Activated naive CD4-positive, alpha-beta T cell treated with anti-CD3 and anti-CD28 coated beads for 36 hours (primary cell): Measurements from ENCODE around the gene CYP3A5. TPM values are rescaled to one million over a fixed set of nuclear protein-coding genes. Genes with fewer than 3 reads are reported as not detected.
"Not testable (repeated sequence)": the region's sequence is repeated elsewhere in the genome, so short reads cannot be mapped to it uniquely, and the experiment has no call there.

Source experiments
- CTCF ChIA-PET: fragments of 350-600 bp; sonication (Branson Sonifier 250); formaldehyde crosslinking; loops from one replicate; lab custom pipeline; 2021; ENCODE audit warnings: antibody characterized with exemption; lab: Charles Lee
- DNase-seq: peaks from one replicate; pipeline ENCODE4 v3.0.0-alpha.2; 2020
- H3K27ac Mint-ChIP-seq: one replicate; pipeline ENCODE4 v1.8.0; 2021; ENCODE audit warnings: mild to moderate bottlenecking, mixed read lengths
- H3K27me3 Mint-ChIP-seq: one replicate; pipeline ENCODE4 v1.8.0; 2021; ENCODE audit warnings: low read depth, mixed read lengths
- H3K36me3 Mint-ChIP-seq: one replicate; pipeline ENCODE4 v1.8.0; 2021; ENCODE audit warnings: low read depth, mixed read lengths
- H3K4me1 Mint-ChIP-seq: one replicate; pipeline ENCODE4 v1.8.0; 2021; ENCODE audit warnings: low read depth, mixed read lengths
- H3K4me3 Mint-ChIP-seq: one replicate; pipeline ENCODE4 v1.8.0; 2021; ENCODE audit warnings: mild to moderate bottlenecking, moderate library complexity, mixed read lengths
- H3K9me3 Mint-ChIP-seq: one replicate; pipeline ENCODE4 v1.8.0; 2021; ENCODE audit warnings: mixed read lengths
- intact Hi-C: fragments of 100-400 bp; cut with micrococcal nuclease; formaldehyde crosslinking; loops from one replicate; pipeline ENCODE4 v1.15.1; 2023
- total RNA-seq, 2 experiments: library from RNA; stranded (reverse); gene quantifications; one replicate each; pipeline ENCODE4 v1.2.3, GENCODE V29; 2021

The CYP3A5 gene
- total RNA-seq, 2 experiments from 2014 or later: 0.86 TPM

- DNase-seq: peak; percentile 33
- Mint-ChIP-seq H3K27ac (peak overlapping the region; percentile 90), H3K36me3 (no peaks in the 10 kb centered on the region), H3K27me3 (no peaks in the 10 kb centered on the region), H3K4me3 (peak overlapping the region; percentile 30), H3K9me3 (no peaks in the 10 kb centered on the region), H3K4me1 (peaks cover 35% of the 10 kb centered on the region)
- CTCF ChIA-PET: interaction anchor here (1.0 kb wide), 1 partner anchor 43 kb away, joined by 3 read pairs; no protein-coding TSS in a partner anchor
- intact Hi-C loops: loop anchor here (1.0 kb wide), 5 partner anchors 26 to 113 kb away; no protein-coding TSS in a partner anchor
These were observed 4.6 kb downstream of the CYP3A5 start for GRCh38 chr7:99674995-99675742.

GRCh38 chr7:99672573-99672972 lies 7.2 kb downstream of the CYP3A5 start:
- Mint-ChIP-seq H3K9me3 (no peaks in the 10 kb centered on the region), H3K36me3 (no peaks in the 10 kb centered on the region), H3K27ac (no peak overlapping the region), H3K27me3 (no peaks in the 10 kb centered on the region), H3K4me1 (peaks cover 30% of the 10 kb centered on the region), H3K4me3 (no peak overlapping the region)
- intact Hi-C loops: no loop called here
- DNase-seq: no peak
- CTCF ChIA-PET: interaction anchor here (0.6 kb wide), 1 partner anchor 1268 kb away, joined by 3 read pairs; no protein-coding TSS in a partner anchor

- intact Hi-C loops: no loop called here
- H3K9me3 Mint-ChIP-seq: no peaks in the 10 kb centered on the region
- H3K27ac Mint-ChIP-seq: no peak overlapping the region
- H3K4me1 Mint-ChIP-seq: peaks cover 17% of the 10 kb centered on the region
- H3K36me3 Mint-ChIP-seq: peaks cover 2% of the 10 kb centered on the region
- CTCF ChIA-PET: interaction anchor here (0.6 kb wide), 1 partner anchor 144 kb away, joined by 3 read pairs; no protein-coding TSS in a partner anchor
- DNase-seq: no peak
- no peak overlapping the region for H3K4me3 Mint-ChIP-seq
- H3K27me3 Mint-ChIP-seq: no peaks in the 10 kb centered on the region
These were observed 10.0 kb downstream of the CYP3A5 start for GRCh38 chr7:99669782-99670181.

- Mint-ChIP-seq H3K27me3 (no peaks in the 10 kb centered on the region), H3K27ac (no peak overlapping the region), H3K4me3 (no peak overlapping the region), H3K36me3 (peaks cover 5% of the 10 kb centered on the region), H3K9me3 (no peaks in the 10 kb centered on the region), H3K4me1 (peaks cover 5% of the 10 kb centered on the region)
- intact Hi-C loops: no loop called here
- no peak for DNase-seq
- CTCF ChIA-PET: no interaction called here
These were observed 11.3 kb downstream of the CYP3A5 start for GRCh38 chr7:99668541-99668940.

- H3K4me3 Mint-ChIP-seq: no peak overlapping the region
- CTCF ChIA-PET: interaction anchor here (0.6 kb wide), 1 partner anchor 178 kb away, joined by 4 read pairs; no protein-coding TSS in a partner anchor
- peaks cover 4% of the 10 kb centered on the region for H3K4me1 Mint-ChIP-seq
- H3K27ac Mint-ChIP-seq: no peak overlapping the region
- intact Hi-C loops: no loop called here
- H3K27me3 Mint-ChIP-seq: no peaks in the 10 kb centered on the region
- H3K9me3 Mint-ChIP-seq: no peaks in the 10 kb centered on the region
- no peak for DNase-seq
- H3K36me3 Mint-ChIP-seq: peaks cover 12% of the 10 kb centered on the region
These were observed 12.6 kb downstream of the CYP3A5 start for GRCh38 chr7:99667179-99667578.

- Mint-ChIP-seq H3K27me3 (no peaks in the 10 kb centered on the region), H3K36me3 (peaks cover 12% of the 10 kb centered on the region), H3K4me3 (no peak overlapping the region), H3K4me1 (peaks cover 4% of the 10 kb centered on the region), H3K9me3 (no peaks in the 10 kb centered on the region), H3K27ac (no peak overlapping the region)
- no peak for DNase-seq
- CTCF ChIA-PET: no interaction called here
- intact Hi-C loops: no loop called here
These were observed 13.8 kb downstream of the CYP3A5 start for GRCh38 chr7:99666013-99666395.

- no peak for DNase-seq
- intact Hi-C loops: no loop called here
- CTCF ChIA-PET: no interaction called here
- Mint-ChIP-seq H3K4me1 (peaks cover 4% of the 10 kb centered on the region), H3K36me3 (peaks cover 13% of the 10 kb centered on the region), H3K9me3 (no peaks in the 10 kb centered on the region), H3K27me3 (no peaks in the 10 kb centered on the region), H3K4me3 (no peak overlapping the region), H3K27ac (no peak overlapping the region)
These were observed 14.3 kb downstream of the CYP3A5 start for GRCh38 chr7:99665312-99666012.

GRCh38 chr7:99657879-99658278 lies 21.9 kb downstream of the CYP3A5 start:
- H3K27me3 Mint-ChIP-seq, H3K9me3 Mint-ChIP-seq, H3K27ac Mint-ChIP-seq, CTCF ChIA-PET, DNase-seq, intact Hi-C loops, H3K4me3 Mint-ChIP-seq, H3K4me1 Mint-ChIP-seq: not testable (repeated sequence)
- H3K36me3 Mint-ChIP-seq: peaks cover 28% of the 10 kb centered on the region

GRCh38 chr7:99654626-99655025 lies 25.2 kb downstream of the CYP3A5 start:
- H3K4me3 Mint-ChIP-seq, H3K27ac Mint-ChIP-seq, H3K9me3 Mint-ChIP-seq, DNase-seq, H3K27me3 Mint-ChIP-seq, intact Hi-C loops, CTCF ChIA-PET, H3K4me1 Mint-ChIP-seq: not testable (repeated sequence)
- H3K36me3 Mint-ChIP-seq: peaks cover 35% of the 10 kb centered on the region

GRCh38 chr7:99653754-99654153 lies 26.0 kb downstream of the CYP3A5 start:
- Mint-ChIP-seq H3K36me3 (peaks cover 35% of the 10 kb centered on the region), H3K4me3 (no peak overlapping the region), H3K4me1 (peaks cover 11% of the 10 kb centered on the region), H3K27ac (no peak overlapping the region), H3K27me3 (no peaks in the 10 kb centered on the region), H3K9me3 (peaks cover 6% of the 10 kb centered on the region)
- DNase-seq: no peak
- intact Hi-C loops: no loop called here
- CTCF ChIA-PET: no interaction called here

- peaks cover 35% of the 10 kb centered on the region for H3K36me3 Mint-ChIP-seq
- H3K4me3 Mint-ChIP-seq, H3K27me3 Mint-ChIP-seq, CTCF ChIA-PET, H3K9me3 Mint-ChIP-seq, intact Hi-C loops, H3K27ac Mint-ChIP-seq, DNase-seq: not testable (repeated sequence)
- H3K4me1 Mint-ChIP-seq: peaks cover 14% of the 10 kb centered on the region
These were observed 26.5 kb downstream of the CYP3A5 start for GRCh38 chr7:99653269-99653668.

- H3K9me3 Mint-ChIP-seq: peaks cover 5% of the 10 kb centered on the region
- CTCF ChIA-PET: no interaction called here
These were observed 27.1 kb downstream of the CYP3A5 start for GRCh38 chr7:99652671-99653070.

More at GRCh38 chr7:99652671-99653070, 27.1 kb downstream of the CYP3A5 start:
- Mint-ChIP-seq H3K4me1 (peaks cover 19% of the 10 kb centered on the region), H3K27ac (no peak overlapping the region), H3K4me3 (no peak overlapping the region), H3K36me3 (peaks cover 35% of the 10 kb centered on the region), H3K27me3 (no peaks in the 10 kb centered on the region)
- DNase-seq: no peak
- intact Hi-C loops: no loop called here
